Calu3 (cell line): Measurements from ENCODE around the gene KRTAP5-6. TPM values are rescaled to one million over a fixed set of nuclear protein-coding genes. Genes with fewer than 3 reads are reported as not detected.
A peak's percentile ranks its signal among the peaks of the same experiment; 100 is the strongest.

ENCODE experiments used
- BruUV-seq: library from RNA; stranded (reverse); fragments of 400-500 nt; replicated peaks from 2 replicates; lab custom pipeline; 2021; lab: Mats Ljungman, UMichigan
- CTCF ChIA-PET: fragments of 300-600 bp; sonication (Branson Sonifier 250); formaldehyde crosslinking; loops from one replicate; lab custom pipeline; 2022; ENCODE audit warnings: antibody characterized with exemption; lab: Charles Lee
- DNase-seq: peaks from one replicate; pipeline ENCODE4 v3.0.0; 2022
- H3K27ac Mint-ChIP-seq: one replicate; pipeline ENCODE4 v1.8.0; 2022; ENCODE audit warnings: mixed read lengths; ENCODE audit not compliant: unreplicated experiment
- H3K27me3 Mint-ChIP-seq: one replicate; pipeline ENCODE4 v1.8.0; 2022; ENCODE audit warnings: mixed read lengths; ENCODE audit not compliant: unreplicated experiment
- H3K36me3 Mint-ChIP-seq: one replicate; pipeline ENCODE4 v1.8.0; 2022; ENCODE audit warnings: mild to moderate bottlenecking, moderate library complexity, mixed read lengths; ENCODE audit not compliant: insufficient read depth, unreplicated experiment
- H3K4me1 Mint-ChIP-seq: one replicate; pipeline ENCODE4 v1.8.0; 2022; ENCODE audit warnings: mild to moderate bottlenecking, low read depth, mixed read lengths; ENCODE audit not compliant: unreplicated experiment
- H3K4me3 Mint-ChIP-seq: one replicate; pipeline ENCODE4 v1.8.0; 2022; ENCODE audit warnings: mild to moderate bottlenecking, low read depth, moderate library complexity, mixed read lengths; ENCODE audit not compliant: unreplicated experiment
- H3K9me3 Mint-ChIP-seq: one replicate; pipeline ENCODE4 v1.8.0; 2022; ENCODE audit warnings: low read depth, mixed read lengths; ENCODE audit not compliant: unreplicated experiment
- CTCF ChIP-seq: fragments of 200-600 bp; IDR thresholded peaks from one replicate; pipeline ENCODE4 v1.8.0; 2022; ENCODE audit warnings: antibody characterized with exemption; ENCODE audit not compliant: unreplicated experiment
- intact Hi-C: fragments of 100-400 bp; cut with micrococcal nuclease; formaldehyde crosslinking; loops from one replicate; pipeline ENCODE4 v1.10.0; 2022; ENCODE audit not compliant: unreplicated experiment
- total RNA-seq: library from RNA; stranded (reverse); gene quantifications from 2 replicates; pipeline ENCODE4 v1.2.3, GENCODE V29; 2022

Gene KRTAP5-6
- total RNA-seq, 1 experiment from 2014 or later, result not detected

DNA sequence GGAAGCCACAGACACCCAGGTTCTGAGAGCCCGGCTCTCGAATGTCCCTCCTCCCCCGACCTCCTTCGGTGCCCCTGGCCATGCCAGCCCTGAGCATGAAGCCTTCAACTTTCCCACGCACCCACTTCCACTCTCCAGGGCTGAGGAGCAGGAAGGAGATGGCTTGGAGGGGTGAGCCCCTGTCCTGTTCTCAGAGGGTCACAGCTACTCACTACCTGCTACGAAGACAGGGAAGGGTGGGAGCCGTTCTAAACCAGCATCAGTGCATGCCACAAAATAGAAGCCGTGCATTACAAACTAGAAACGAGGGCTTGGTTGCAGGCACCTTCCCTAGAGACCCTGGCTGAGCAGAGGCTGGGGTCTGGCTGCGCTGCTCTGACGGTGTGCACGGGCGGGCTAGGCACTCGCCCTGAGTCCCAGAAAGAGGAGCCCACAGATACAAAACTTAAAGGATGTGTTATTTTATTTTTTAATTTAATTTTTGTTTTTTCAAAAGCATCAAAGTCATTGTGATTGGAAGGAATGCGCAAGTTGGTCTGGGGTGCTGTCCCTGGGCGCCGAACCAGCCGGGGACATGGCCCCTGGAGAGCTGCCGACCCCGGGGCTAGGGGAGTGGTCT lies 4.2 kb upstream of the KRTAP5-6 start:
- peaks cover 50% of the 10 kb centered on the region for H3K27me3 Mint-ChIP-seq
- no TSS peak for BruUV-seq
- no peak for TF ChIP-seq CTCF
- H3K27ac Mint-ChIP-seq, result peak overlapping the region; percentile 68
- peaks cover 9% of the 10 kb centered on the region for H3K36me3 Mint-ChIP-seq
- intact Hi-C loops, result loop anchor here (1.0 to 5.0 kb wide), 2 partner anchors 140 to 459 kb away; no protein-coding TSS in a partner anchor
- no peaks in the 10 kb centered on the region for H3K9me3 Mint-ChIP-seq
- DNase-seq, result no peak
- H3K4me1 Mint-ChIP-seq, result peaks cover 16% of the 10 kb centered on the region
- H3K4me3 Mint-ChIP-seq, result peak overlapping the region; percentile 68
- CTCF ChIA-PET, result interaction anchor here (0.5 to 2.9 kb wide), 6 partner anchors 140 to 459 kb away, joined by 3 to 117 read pairs (median 18); partner anchors contain the start of gene SYT8

DNA sequence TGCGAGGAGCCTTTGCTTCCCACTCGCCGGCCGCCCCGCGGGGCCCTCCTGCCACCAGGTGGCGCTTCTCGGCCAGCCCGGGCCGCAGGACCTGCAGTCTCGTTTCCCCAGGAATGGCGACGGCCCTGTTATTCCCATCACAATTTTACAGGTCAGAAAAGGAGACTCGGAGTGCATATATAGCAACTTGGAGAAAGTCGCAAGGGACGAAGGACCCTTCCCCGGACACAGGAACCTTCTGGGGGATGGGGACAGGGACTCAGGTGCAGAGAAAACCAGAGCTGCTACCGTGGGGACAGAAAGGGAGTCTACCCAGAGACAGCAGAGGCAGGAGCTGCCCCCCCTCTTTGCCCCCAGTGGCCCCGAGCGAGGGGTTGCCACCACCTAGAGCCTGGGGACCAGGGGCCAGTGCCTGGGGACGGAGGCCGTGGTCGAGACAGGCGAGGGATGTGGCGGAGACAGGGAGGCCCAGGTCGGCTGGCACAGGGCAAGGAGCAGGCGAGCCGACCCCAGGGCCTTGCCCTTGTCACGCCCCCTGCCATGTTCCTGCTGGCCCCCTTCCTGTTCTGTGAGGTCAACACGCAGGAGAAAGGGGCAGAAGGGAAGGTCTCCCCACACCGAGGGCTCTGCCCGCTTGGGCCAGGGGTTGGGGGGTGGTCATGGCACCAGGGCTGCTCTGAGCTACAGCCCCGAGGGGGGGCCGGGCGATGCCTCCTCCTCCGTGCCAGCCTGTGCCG lies 3.5 kb upstream of the KRTAP5-6 start:
- Mint-ChIP-seq H3K9me3 (peaks cover 4% of the 10 kb centered on the region), H3K4me1 (peaks cover 16% of the 10 kb centered on the region), H3K27me3 (peaks cover 44% of the 10 kb centered on the region), H3K4me3 (peak overlapping the region; percentile 68), H3K27ac (peak overlapping the region; percentile 68), H3K36me3 (peaks cover 9% of the 10 kb centered on the region)
- TF ChIP-seq CTCF, result peak; percentile 92
- CTCF ChIA-PET, result interaction anchor here (0.7 to 2.9 kb wide), 15 partner anchors 13 to 463 kb away, joined by 3 to 117 read pairs (median 5); partner anchors contain the start of gene SYT8
- BruUV-seq, result no TSS peak
- DNase-seq, result peak; percentile 92
- intact Hi-C loops, result loop anchor here (1.0 to 5.0 kb wide), 2 partner anchors 140 to 459 kb away; no protein-coding TSS in a partner anchor

DNA sequence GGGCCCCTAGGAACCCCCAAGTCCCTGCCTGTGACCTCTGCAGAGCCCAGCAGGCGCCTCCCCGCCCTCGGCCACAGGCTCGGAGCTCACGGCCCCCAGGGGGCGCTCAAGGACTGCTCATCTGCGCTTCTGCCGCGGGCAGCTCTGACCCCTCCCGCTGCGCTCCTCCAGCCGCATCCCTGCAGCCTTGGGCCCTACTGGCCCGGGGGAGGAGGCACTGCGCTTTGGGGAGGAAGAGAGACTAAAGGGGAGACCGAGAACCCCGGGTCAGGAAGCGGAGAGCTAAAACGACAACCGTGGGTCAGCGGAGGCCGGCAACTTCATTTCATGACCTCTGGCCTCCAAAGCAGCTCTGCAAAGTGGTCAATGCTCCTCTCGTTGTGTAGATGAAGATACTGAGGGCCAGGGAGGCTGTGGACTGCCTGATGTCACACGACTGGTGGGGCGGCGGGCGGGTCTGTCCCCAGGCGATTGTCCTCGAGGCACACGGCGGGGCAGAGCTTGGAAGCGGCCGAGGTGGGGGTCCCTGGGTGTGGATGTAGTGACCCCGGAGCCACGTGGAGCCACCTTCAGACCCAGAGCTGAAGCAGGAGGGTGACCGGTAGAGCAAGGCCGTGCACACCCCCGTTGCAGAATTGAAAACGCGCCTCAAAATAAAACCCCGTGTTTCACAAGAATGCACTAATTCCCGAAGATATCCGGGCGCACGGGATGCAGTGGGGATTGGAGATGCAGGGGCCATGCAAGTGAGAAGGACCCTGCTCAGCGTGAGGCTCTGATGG lies 2.7 kb upstream of the KRTAP5-6 start:
- Mint-ChIP-seq H3K4me1 (peaks cover 16% of the 10 kb centered on the region), H3K9me3 (peaks cover 4% of the 10 kb centered on the region), H3K27me3 (peaks cover 36% of the 10 kb centered on the region), H3K4me3 (peak overlapping the region; percentile 68), H3K36me3 (peaks cover 9% of the 10 kb centered on the region), H3K27ac (no peak overlapping the region)
- intact Hi-C loops, result loop anchor here (5.0 kb wide), 1 partner anchor 458 kb away; no protein-coding TSS in a partner anchor
- TF ChIP-seq CTCF, result peak; percentile 92
- no TSS peak for BruUV-seq
- peak; percentile 94 for DNase-seq
- CTCF ChIA-PET, result interaction anchor here (0.7 to 2.9 kb wide), 15 partner anchors 12 to 462 kb away, joined by 3 to 117 read pairs (median 5); partner anchors contain the start of gene SYT8
